HG02642 (cell line): ENCODE data around the gene ZCCHC24.

Experiments used
- ATAC-seq: cut with Tn5 transposase; IDR thresholded peaks from one replicate; pipeline ENCODE4 v1.9.1; 2021; ENCODE audit warnings: mild to moderate bottlenecking; ENCODE audit not compliant: unreplicated experiment, poor library complexity

The ZCCHC24 gene

GRCh38 chr10:79352035-79352877, 93.2 kb downstream of the ZCCHC24 start:
- no peak for ATAC-seq

- no peak for ATAC-seq
Observed at GRCh38 chr10:79351332-79351731, 94.1 kb downstream of the ZCCHC24 start.

GRCh38 chr10:79350407-79351154, 94.8 kb downstream of the ZCCHC24 start:
- ATAC-seq: no peak

GRCh38 chr10:79349766-79350406, 95.5 kb downstream of the ZCCHC24 start:
- no peak for ATAC-seq

- no peak for ATAC-seq
Observed at GRCh38 chr10:79349072-79349491, 96.3 kb downstream of the ZCCHC24 start.

- ATAC-seq: no peak
Observed at GRCh38 chr10:79348640-79348988, 96.8 kb downstream of the ZCCHC24 start.

- ATAC-seq: peak; percentile 76
Observed at GRCh38 chr10:79347894-79348639, 97.4 kb downstream of the ZCCHC24 start.

- ATAC-seq: peak; percentile 87
Observed at GRCh38 chr10:79347226-79347893, 98.1 kb downstream of the ZCCHC24 start, which contains the start of gene PPIF. Gene PPIF, plus strand, starts transcription at chr10:79347469. Its CDS starts 80 bp downstream, at chr10:79347549.

- no peak for ATAC-seq
Observed at GRCh38 chr10:79346388-79347225, 98.8 kb downstream of the ZCCHC24 start.

GRCh38 chr10:79346012-79346340, 99.4 kb downstream of the ZCCHC24 start:
- ATAC-seq: no peak

- no peak for ATAC-seq
Observed at GRCh38 chr10:79345241-79346011, 100.0 kb downstream of the ZCCHC24 start.

- ATAC-seq: no peak
Observed at GRCh38 chr10:79344502-79345195, 100.8 kb downstream of the ZCCHC24 start.

- ATAC-seq: no peak
Observed at GRCh38 chr10:79342811-79343561, 102.4 kb downstream of the ZCCHC24 start.

- no peak for ATAC-seq
Observed at GRCh38 chr10:79342295-79342761, 103.1 kb downstream of the ZCCHC24 start.

- ATAC-seq: no peak
Observed at GRCh38 chr10:79340646-79341244, 104.7 kb downstream of the ZCCHC24 start.

- ATAC-seq: no peak
Observed at GRCh38 chr10:79339266-79339665, 106.2 kb downstream of the ZCCHC24 start.
